Tibial artery (tissue), 4 donors: Measurements from ENCODE around the gene TRIM73.
"Not testable (repeated sequence)": the region's sequence is repeated elsewhere in the genome, so short reads cannot be mapped to it uniquely, and the experiment has no call there.

Experiments
- DNase-seq, 2 donors: peaks; one replicate each; pipeline ENCODE4 v3.0.0-alpha.2; 2019
- H3K27ac ChIP-seq, 2 donors: fragments of 200-600 bp; sonication (generic) in 1 of 2; 1 replicate in 1 of 2; 2 replicates in 1 of 2; pipeline ENCODE4 v1.5.1; 2018 to 2019; ENCODE audit warnings: mild to moderate bottlenecking in 1 of 2
- H3K27me3 ChIP-seq, 2 donors: fragments of 200-600 bp; sonication (generic) in 1 of 2; one replicate each; pipeline versions ENCODE4 v1.5.1 to v1.6.0; 2016 to 2019
- H3K36me3 ChIP-seq, 3 donors: fragments of 200-600 bp; sonication (generic) in 2 of 3; one replicate each; pipeline ENCODE4 v1.5.1; 2016 to 2019; ENCODE audit warnings: mild to moderate bottlenecking in 2 of 3
- H3K4me1 ChIP-seq, 4 donors: fragments of 200-600 bp; sonication (generic) in 2 of 4; 1 replicate in 3 of 4; 2 replicates in 1 of 4; pipeline ENCODE4 v1.5.1; 2016 to 2019
- H3K4me3 ChIP-seq, 2 donors: fragments of 200-600 bp; sonication (generic) in 1 of 2; 1 replicate in 1 of 2; 2 replicates in 1 of 2; pipeline ENCODE4 v1.5.1; 2018 to 2019; ENCODE audit warnings: mild to moderate bottlenecking in 2 of 2
- H3K9me3 ChIP-seq, 3 donors: fragments of 200-600 bp; sonication (generic) in 1 of 3; one replicate each; pipeline ENCODE4 v1.5.1; 2016 to 2019
- intact Hi-C: fragments of 100-400 bp; cut with DNase I; formaldehyde crosslinking; loops from one replicate; pipeline ENCODE4 v1.15.0; 2023; ENCODE audit warnings: low total_unique reads
- TF ChIP-seq, protein P1 (sequence below), 2 experiments: fragments of 200-600 bp in 1 of 2; fragments of 450-650 bp in 1 of 2; IDR thresholded peaks; one replicate each; pipeline ENCODE4 v1.5.1; 2017 to 2019; ENCODE audit warnings: antibody characterized with exemption in 2 of 2, mild to moderate bottlenecking in 1 of 2, moderate library complexity in 1 of 2

Gene TRIM73

DNA sequence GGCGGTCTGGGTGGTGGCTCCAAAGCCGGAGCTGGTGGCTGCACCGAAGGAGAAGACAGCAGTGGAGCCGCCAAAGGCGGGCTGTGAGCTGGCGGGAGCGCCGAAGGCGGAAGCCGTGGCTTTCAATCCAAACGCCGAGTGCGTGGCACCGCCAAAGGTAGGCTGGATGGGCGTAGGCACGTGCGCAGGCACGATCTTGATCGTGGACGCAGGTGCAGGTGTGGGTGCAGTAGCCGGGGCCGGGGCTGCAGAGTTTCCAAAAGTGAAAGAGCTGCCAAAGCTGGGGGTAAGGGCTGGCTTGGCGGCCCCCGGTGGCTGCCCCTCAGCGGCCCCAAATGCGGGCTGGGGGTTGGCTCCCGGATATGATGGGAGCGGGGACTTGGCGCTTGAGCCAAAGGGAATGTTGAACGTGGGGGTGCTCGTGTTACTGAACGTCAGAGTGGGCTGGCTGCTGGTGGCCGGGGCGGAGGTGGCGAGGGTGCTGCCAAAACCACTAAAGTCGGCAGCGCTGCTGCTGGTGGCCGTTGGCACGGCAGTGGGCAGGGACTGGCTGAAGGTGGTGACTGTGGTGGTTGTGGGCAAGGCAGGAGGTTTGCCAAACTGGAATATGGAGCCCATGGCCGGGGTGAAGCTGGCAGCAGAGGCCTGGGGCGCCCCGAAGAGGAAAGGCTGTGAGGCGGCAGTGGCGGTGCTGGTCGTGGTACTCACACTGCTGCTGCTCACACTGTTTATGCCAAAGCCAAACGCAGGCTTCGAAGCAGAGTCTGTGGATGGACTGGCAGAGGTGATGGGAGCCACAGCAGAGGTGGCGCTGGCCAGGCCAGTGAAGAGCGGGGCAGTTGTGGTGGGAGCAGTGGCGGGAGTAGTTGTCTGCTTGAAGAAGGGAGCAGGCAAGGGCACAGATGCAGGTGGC, 26.6 kb downstream of the TRIM73 start:
- H3K4me1 ChIP-seq, intact Hi-C loops, DNase-seq, H3K27me3 ChIP-seq, H3K9me3 ChIP-seq, H3K4me3 ChIP-seq, H3K27ac ChIP-seq: not testable (repeated sequence)
- H3K36me3 ChIP-seq: peaks cover 12 to 54% (median 26%) of the 10 kb centered on the region in 3 donors

DNA sequence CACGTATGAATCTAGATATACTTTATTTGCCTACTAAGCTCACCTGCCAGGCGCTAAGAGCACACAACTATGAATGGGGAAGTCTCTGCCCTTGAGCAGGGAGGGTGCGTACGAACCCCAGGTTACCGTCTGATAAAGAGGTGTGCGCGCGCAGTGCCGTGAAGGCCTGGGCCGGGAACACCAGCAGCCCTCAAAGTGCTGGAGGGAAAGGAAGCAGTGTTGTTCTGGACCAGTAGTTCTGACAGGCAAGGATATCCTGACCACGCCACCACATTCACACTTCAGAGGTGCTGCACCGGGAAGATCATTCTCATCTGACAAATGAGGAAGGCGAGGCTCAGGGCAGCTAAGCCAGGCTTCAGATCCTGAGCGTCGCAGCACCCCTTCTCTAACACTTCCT, 28.1 kb downstream of the TRIM73 start:
- H3K27me3 ChIP-seq, H3K9me3 ChIP-seq, DNase-seq, H3K27ac ChIP-seq, H3K4me3 ChIP-seq, H3K4me1 ChIP-seq, intact Hi-C loops: not testable (repeated sequence)
- H3K36me3 ChIP-seq: peaks cover 12 to 54% (median 31%) of the 10 kb centered on the region in 3 donors

DNA sequence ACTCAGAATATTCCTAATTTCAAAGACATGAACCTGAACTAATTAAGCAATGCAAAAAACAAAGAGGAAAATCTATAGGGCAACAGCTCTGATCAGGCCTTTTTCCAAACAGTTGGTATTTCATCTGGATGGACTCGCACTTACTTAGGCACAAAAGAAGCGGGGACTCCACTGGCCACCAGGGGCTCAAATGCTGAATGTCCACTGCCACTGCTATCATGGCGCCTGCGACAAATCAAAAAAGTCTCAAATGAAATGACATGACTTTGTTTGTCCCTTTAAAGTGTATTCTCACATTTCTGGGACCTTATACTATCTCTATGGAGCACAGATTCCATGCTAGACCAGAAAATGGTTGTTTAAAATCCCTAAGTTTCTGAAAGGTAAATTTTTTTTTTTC, 43.6 kb downstream of the TRIM73 start:
- H3K4me3 ChIP-seq: not testable (repeated sequence)

DNA sequence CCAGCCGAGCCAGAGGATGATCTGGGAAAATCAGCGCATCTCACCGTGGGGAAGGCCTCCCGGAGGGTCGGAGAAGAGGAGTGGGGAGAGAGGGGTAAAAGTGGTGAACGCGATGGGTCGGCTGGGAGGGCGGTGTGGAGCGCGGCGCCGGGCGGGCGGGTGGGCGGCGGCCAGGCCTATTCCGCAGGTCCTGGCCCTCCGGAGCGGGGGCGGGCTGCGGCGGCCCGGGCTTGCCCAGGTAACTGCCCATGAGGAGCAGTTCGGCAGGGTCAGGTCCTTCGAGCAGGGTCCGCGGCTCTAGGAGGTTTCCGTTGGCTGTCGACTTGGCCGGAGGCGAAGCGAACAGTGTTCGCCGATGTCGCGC, 46.7 kb downstream of the TRIM73 start:
- intact Hi-C loops, H3K4me1 ChIP-seq, DNase-seq, H3K27me3 ChIP-seq, H3K9me3 ChIP-seq: not testable (repeated sequence)
- peak overlapping the region; percentile 62 to 66 for H3K4me3 ChIP-seq
- H3K36me3 ChIP-seq: peaks cover 35 to 37% (median 36%) of the 10 kb centered on the region in 3 donors
- H3K27ac ChIP-seq: peak overlapping the region; percentile 76 to 85

More for the DNA sequence above, 43.6 kb downstream of the TRIM73 start:
- H3K27ac ChIP-seq, DNase-seq, H3K9me3 ChIP-seq, H3K4me1 ChIP-seq, intact Hi-C loops, H3K27me3 ChIP-seq: not testable (repeated sequence)
- peaks cover 64 to 68% (median 64%) of the 10 kb centered on the region in 3 donors for H3K36me3 ChIP-seq

DNA sequence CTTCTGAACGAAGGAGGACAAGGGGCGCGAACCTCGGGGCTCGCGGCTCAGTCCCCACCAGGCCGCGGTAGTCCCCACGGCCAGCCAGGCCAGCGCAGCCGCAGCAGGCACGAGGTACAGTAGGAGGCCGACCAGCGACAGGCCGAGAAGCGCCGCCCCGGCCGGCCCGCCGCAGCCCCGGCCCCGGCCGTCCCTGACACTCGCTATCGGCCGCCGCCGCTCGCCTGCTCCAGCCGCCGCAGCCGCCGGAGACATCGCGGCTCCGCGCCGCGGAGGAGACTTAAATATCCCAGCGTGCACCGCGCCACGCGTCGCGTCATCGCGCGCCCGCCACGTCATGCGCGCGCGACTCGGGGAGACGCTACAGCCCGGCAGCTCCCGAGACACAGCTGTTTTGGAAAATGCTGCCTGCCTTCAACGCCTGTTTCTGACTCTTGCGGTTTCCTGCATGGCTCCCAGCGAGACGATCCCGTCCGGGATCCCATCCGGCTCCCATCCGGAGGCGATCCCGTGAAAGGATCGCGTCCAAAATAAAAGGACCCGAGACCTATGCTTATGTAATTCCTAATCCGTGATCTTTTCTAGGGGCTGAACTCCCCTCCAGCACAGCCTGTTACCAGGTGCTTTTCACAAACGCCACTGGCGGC, 47.2 kb downstream of the TRIM73 start:
- H3K9me3 ChIP-seq, intact Hi-C loops, H3K27me3 ChIP-seq, DNase-seq, H3K4me1 ChIP-seq: not testable (repeated sequence)
- peaks cover 30 to 32% (median 31%) of the 10 kb centered on the region in 3 donors for H3K36me3 ChIP-seq
- peak overlapping the region; percentile 62 to 66 for H3K4me3 ChIP-seq
- peak overlapping the region; percentile 76 to 85 for H3K27ac ChIP-seq

DNA sequence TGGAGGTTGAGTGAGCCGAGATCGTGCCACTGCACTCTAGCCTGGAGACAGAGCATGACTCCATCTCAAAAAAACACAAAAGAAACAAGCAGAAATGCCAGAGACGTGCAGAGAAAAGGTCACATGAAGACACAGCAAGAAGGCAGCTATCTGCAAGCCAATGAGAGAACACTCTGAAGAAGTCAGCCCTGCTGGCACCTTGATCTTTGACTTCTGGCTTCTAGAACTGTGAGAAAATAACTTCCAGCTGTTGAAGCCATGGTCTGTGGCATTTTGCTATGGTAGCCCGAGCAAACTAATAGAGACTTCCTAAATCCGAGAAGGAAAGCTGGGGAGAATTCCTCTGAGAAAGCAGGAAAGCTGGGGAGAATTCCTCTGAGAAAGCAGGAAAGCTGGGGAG, 54.5 kb downstream of the TRIM73 start:
- H3K36me3 ChIP-seq, H3K9me3 ChIP-seq, H3K27me3 ChIP-seq, H3K4me1 ChIP-seq, H3K27ac ChIP-seq, H3K4me3 ChIP-seq, intact Hi-C loops, DNase-seq: not testable (repeated sequence)

DNA sequence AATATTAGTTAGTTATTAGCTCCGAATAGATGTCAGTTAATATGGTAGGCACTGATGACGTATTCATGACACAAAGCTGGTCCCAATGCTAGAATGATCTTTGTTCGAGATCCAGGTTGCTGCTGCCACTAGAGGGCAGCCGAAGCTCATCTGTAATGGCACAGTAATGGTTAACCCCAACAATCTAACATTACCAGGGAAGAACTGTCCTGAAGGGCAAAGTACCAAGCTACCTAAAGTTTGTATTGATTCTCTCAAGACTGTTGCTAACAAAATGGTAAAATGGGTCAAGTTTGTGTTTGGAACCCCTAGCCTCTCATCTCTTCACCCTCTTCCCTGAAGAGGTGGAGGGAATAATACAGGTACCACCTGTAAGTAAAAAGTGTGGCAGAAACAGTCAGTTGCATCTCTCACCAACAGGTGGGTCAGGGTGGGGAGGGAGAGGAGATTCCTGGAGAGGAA, 57.1 kb downstream of the TRIM73 start:
- intact Hi-C loops, H3K4me1 ChIP-seq, H3K4me3 ChIP-seq, H3K9me3 ChIP-seq, DNase-seq, H3K27me3 ChIP-seq, H3K27ac ChIP-seq: not testable (repeated sequence)
- H3K36me3 ChIP-seq: peaks cover 0 to 10% (median 0%) of the 10 kb centered on the region in 3 donors
- TF ChIP-seq, protein P1, sequence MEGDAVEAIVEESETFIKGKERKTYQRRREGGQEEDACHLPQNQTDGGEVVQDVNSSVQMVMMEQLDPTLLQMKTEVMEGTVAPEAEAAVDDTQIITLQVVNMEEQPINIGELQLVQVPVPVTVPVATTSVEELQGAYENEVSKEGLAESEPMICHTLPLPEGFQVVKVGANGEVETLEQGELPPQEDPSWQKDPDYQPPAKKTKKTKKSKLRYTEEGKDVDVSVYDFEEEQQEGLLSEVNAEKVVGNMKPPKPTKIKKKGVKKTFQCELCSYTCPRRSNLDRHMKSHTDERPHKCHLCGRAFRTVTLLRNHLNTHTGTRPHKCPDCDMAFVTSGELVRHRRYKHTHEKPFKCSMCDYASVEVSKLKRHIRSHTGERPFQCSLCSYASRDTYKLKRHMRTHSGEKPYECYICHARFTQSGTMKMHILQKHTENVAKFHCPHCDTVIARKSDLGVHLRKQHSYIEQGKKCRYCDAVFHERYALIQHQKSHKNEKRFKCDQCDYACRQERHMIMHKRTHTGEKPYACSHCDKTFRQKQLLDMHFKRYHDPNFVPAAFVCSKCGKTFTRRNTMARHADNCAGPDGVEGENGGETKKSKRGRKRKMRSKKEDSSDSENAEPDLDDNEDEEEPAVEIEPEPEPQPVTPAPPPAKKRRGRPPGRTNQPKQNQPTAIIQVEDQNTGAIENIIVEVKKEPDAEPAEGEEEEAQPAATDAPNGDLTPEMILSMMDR (IDR thresholded peaks at IDR 0.05): peak in 1 of 2 experiments; percentile 27
